ENCODE data around the gene AFG1L. TPM values are rescaled to one million over a fixed set of nuclear protein-coding genes. Genes with fewer than 3 reads are reported as not detected.

AFG1L gene
- total RNA-seq, 1 experiment from 2014 or later, result 7.1 TPM

DNA sequence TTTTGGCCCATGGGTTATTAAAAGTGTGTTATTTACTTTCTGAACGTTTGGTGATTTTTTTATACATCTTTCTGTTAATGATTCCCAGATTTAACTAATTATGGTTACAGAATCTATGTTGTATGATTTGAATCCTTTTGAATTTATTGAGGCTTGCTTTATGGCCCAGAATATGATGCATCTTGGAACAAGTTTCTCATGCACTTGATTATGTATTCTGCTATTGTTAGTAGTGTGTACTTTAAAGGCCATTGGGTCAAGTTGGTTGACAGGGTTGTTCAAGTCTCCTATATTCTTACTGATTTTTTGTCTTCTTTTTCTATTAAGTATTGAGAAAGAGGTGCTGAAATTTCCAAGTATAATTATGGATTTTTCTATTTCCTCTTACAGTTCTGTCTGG, 160.8 kb downstream of the AFG1L start:
- no peak for DNase-seq
- H3K27me3 Mint-ChIP-seq (ENCODE audit: unreplicated experiment), result no peaks in the 10 kb centered on the region
- no peaks in the 10 kb centered on the region for H3K36me3 Mint-ChIP-seq (ENCODE audit: insufficient read depth, unreplicated experiment)
- H3K27ac Mint-ChIP-seq (ENCODE audit: unreplicated experiment), result no peak overlapping the region
- intact Hi-C loops (cut with micrococcal nuclease; ENCODE audit: unreplicated experiment), result no loop called here
- no TSS peak for BruUV-seq (replicated peaks)
- TF ChIP-seq, protein P1, sequence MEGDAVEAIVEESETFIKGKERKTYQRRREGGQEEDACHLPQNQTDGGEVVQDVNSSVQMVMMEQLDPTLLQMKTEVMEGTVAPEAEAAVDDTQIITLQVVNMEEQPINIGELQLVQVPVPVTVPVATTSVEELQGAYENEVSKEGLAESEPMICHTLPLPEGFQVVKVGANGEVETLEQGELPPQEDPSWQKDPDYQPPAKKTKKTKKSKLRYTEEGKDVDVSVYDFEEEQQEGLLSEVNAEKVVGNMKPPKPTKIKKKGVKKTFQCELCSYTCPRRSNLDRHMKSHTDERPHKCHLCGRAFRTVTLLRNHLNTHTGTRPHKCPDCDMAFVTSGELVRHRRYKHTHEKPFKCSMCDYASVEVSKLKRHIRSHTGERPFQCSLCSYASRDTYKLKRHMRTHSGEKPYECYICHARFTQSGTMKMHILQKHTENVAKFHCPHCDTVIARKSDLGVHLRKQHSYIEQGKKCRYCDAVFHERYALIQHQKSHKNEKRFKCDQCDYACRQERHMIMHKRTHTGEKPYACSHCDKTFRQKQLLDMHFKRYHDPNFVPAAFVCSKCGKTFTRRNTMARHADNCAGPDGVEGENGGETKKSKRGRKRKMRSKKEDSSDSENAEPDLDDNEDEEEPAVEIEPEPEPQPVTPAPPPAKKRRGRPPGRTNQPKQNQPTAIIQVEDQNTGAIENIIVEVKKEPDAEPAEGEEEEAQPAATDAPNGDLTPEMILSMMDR (IDR thresholded peaks at IDR 0.05; ENCODE audit: unreplicated experiment), result no peak
- no peak overlapping the region for H3K4me3 Mint-ChIP-seq (ENCODE audit: low read depth, unreplicated experiment)
- CTCF ChIA-PET, result no interaction called here
- H3K9me3 Mint-ChIP-seq (ENCODE audit: low read depth, unreplicated experiment), result no peaks in the 10 kb centered on the region
- no peaks in the 10 kb centered on the region for H3K4me1 Mint-ChIP-seq (ENCODE audit: low read depth, unreplicated experiment)

DNA sequence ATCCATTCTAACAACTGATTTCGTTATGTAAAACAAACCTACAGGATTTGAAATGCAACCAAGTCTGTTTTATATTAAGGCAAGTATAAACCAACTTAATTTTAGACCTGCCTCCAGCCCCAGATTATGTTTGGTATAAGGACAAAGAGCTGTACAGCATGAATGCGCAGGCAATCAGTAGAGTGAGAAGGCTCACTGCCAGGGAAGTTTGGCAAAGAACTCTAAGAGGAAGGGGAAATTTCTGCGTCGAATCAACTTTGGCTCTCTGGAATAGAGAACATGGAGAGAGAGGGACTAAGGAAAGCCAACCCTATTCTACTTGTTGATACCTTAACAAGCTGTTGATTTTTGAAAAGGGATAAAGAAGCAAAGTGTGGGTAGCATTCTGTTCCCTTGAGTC, 168.9 kb downstream of the AFG1L start:
- intact Hi-C loops (cut with micrococcal nuclease; ENCODE audit: unreplicated experiment), result loop anchor here (10.0 kb wide), 1 partner anchor 49 kb away; no protein-coding TSS in a partner anchor
- DNase-seq, result no peak
- Mint-ChIP-seq H3K4me1 (ENCODE audit: low read depth, unreplicated experiment) (no peaks in the 10 kb centered on the region), H3K27ac (ENCODE audit: unreplicated experiment) (no peak overlapping the region), H3K27me3 (ENCODE audit: unreplicated experiment) (no peaks in the 10 kb centered on the region), H3K36me3 (ENCODE audit: insufficient read depth, unreplicated experiment) (no peaks in the 10 kb centered on the region), H3K4me3 (ENCODE audit: low read depth, unreplicated experiment) (no peak overlapping the region), H3K9me3 (ENCODE audit: low read depth, unreplicated experiment) (no peaks in the 10 kb centered on the region)
- no TSS peak for BruUV-seq (replicated peaks)
- TF ChIP-seq, protein P1 (IDR thresholded peaks at IDR 0.05; ENCODE audit: unreplicated experiment), result no peak
- CTCF ChIA-PET, result no interaction called here

DNA sequence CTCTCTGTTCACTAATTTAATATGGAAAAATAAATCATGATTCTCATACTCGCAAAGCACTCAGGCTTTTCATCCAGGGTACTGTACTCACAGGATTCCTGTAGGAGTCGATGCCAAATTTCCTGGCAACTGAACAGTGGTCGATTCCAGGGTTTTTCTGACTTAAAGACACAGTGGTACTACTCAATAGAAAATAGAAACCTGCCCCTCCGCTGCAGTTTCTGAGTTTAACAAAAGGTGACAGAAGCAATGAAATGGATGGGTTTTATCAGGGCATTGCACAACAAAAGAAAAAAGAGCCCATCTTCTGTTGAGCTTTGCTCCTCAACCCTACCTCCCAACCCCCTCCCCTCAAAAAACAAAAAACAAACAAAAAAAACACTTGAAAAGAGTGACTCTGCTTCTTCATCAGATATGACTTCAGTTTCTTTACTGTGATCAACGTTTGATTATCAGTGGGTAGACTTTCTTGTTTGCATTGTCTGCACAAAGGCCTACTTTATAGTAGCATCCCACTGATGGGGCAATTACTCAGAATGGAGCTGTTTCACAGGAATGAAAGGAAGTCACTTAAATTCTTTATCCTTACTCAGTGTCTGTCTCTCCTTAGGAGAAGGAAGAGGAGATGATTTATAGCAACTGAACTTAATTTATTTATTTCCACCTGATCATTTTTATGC, 169.7 kb downstream of the AFG1L start:
- BruUV-seq (replicated peaks), result no TSS peak
- intact Hi-C loops (cut with micrococcal nuclease; ENCODE audit: unreplicated experiment), result loop anchor here (10.0 kb wide), 1 partner anchor 50 kb away; no protein-coding TSS in a partner anchor
- Mint-ChIP-seq H3K27me3 (ENCODE audit: unreplicated experiment) (no peaks in the 10 kb centered on the region), H3K9me3 (ENCODE audit: low read depth, unreplicated experiment) (no peaks in the 10 kb centered on the region), H3K4me1 (ENCODE audit: low read depth, unreplicated experiment) (no peaks in the 10 kb centered on the region), H3K27ac (ENCODE audit: unreplicated experiment) (no peak overlapping the region), H3K4me3 (ENCODE audit: low read depth, unreplicated experiment) (no peak overlapping the region), H3K36me3 (ENCODE audit: insufficient read depth, unreplicated experiment) (no peaks in the 10 kb centered on the region)
- CTCF ChIA-PET, result no interaction called here
- DNase-seq, result no peak
- TF ChIP-seq, protein P1 (IDR thresholded peaks at IDR 0.05; ENCODE audit: unreplicated experiment), result no peak

DNA sequence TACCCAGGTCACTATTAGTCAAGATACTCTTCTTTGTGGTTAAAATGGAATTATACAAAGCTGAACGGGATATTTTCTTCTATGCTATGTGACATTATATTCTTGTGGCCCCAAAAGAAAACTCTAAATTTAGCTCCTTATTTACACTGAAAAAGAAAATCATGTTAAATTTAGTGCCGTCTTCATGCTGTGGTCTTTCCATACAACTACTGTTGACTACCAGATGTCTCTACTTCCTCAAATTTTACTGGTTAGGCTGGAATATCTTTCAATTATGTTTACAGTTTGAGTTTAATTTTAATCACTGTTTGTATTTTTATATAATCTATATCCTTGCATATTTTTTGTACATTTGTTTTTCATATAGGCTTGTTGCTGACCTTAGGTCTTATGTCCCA, 170.2 kb downstream of the AFG1L start:
- H3K36me3 Mint-ChIP-seq (ENCODE audit: insufficient read depth, unreplicated experiment), result no peaks in the 10 kb centered on the region
- no peak overlapping the region for H3K4me3 Mint-ChIP-seq (ENCODE audit: low read depth, unreplicated experiment)
- H3K27ac Mint-ChIP-seq (ENCODE audit: unreplicated experiment), result no peak overlapping the region
- BruUV-seq (replicated peaks), result no TSS peak
- no peaks in the 10 kb centered on the region for H3K4me1 Mint-ChIP-seq (ENCODE audit: low read depth, unreplicated experiment)
- no peaks in the 10 kb centered on the region for H3K27me3 Mint-ChIP-seq (ENCODE audit: unreplicated experiment)
- intact Hi-C loops (cut with micrococcal nuclease; ENCODE audit: unreplicated experiment), result loop anchor here (10.0 kb wide), 1 partner anchor 50 kb away; no protein-coding TSS in a partner anchor
- DNase-seq, result no peak
- TF ChIP-seq, protein P1 (IDR thresholded peaks at IDR 0.05; ENCODE audit: unreplicated experiment), result no peak
- H3K9me3 Mint-ChIP-seq (ENCODE audit: low read depth, unreplicated experiment), result no peaks in the 10 kb centered on the region
- CTCF ChIA-PET, result no interaction called here

All from Calu3 (cell line).